ENCODE measurements around the gene SMURF1. TPM values are rescaled to one million over a fixed set of nuclear protein-coding genes. Genes with fewer than 3 reads are reported as not detected.
"Not testable (repeated sequence)": the region's sequence is repeated elsewhere in the genome, so short reads cannot be mapped to it uniquely, and the experiment has no call there.

Gene SMURF1
- polyA plus RNA-seq, 4 donors: 6.3 to 14.8 (median 8.5) TPM

DNA sequence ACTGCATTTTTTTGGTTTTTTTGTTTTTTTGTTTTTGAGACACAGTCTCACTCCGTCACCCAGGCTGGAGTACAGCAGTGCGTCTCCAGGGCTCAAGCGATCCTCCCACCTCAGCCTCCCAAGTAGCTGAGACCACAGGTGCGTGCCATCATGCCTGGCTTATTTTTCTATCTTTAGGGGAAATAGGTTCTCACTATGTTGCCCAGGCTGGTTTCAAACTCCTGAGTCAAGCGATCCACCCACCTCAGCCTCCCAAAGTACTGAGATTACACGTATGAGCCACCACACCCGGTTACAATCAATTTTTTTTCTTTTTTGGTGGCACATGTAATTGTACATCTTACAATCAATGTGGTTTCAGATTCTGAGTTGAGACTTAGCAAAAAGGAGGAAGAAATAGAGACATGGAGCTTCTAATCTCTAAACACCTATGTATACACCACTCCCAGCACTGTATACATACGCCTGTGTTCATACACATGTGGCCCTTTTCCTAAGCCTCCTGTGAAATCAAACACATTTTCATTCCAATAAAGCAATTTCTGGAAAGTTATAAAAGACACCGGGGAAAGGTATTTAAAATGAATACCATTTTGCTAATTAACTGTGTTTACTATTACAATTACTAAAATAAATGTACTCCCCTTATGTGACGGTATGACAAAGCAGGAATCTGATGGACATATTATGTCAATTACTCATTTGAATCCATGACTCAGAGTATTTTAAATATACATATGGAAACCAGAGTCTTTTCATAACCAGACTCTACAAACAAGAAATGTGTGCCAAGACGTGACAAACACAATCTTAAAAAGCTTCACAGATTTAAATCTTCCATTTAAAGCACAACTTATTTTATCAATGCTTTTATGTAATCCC is 40.9 kb downstream of the SMURF1 start:
- Histone ChIP-seq H3K27me3 (ENCODE audit: control insufficient read depth in 3 of 3, insufficient read depth in 3 of 3, low read length in 3 of 3) (no peaks in the 10 kb centered on the region), H3K27ac (ENCODE audit: low read depth in 1 of 3, low read length in 2 of 3) (peak overlapping the region in 1 of 3 donors; percentile 3), H3K9me3 (ENCODE audit: control insufficient read depth in 2 of 2, insufficient read depth in 1 of 2, low read depth in 1 of 2, low read length in 1 of 2) (peaks cover 0 to 9% of the 10 kb centered on the region in 2 donors), H3K4me3 (ENCODE audit: low read depth in 1 of 3, low read length in 3 of 3) (no peak overlapping the region), H3K36me3 (ENCODE audit: control insufficient read depth in 3 of 3, insufficient read depth in 2 of 3, low read depth in 1 of 3, low read length in 3 of 3) (peaks cover 0 to 2% (median 0%) of the 10 kb centered on the region in 3 donors), H3K4me1 (ENCODE audit: control insufficient read depth in 3 of 3, insufficient read depth in 2 of 3, low read depth in 1 of 3, low read length in 2 of 3) (peaks cover 0 to 9% (median 0%) of the 10 kb centered on the region in 3 donors)
- 78 to 80% (median 79%) methylated on average over 11 of the region's 11 CpGs for WGBS, 3 donors
- FAIRE-seq (no peak), DNase-seq (no peak)

DNA sequence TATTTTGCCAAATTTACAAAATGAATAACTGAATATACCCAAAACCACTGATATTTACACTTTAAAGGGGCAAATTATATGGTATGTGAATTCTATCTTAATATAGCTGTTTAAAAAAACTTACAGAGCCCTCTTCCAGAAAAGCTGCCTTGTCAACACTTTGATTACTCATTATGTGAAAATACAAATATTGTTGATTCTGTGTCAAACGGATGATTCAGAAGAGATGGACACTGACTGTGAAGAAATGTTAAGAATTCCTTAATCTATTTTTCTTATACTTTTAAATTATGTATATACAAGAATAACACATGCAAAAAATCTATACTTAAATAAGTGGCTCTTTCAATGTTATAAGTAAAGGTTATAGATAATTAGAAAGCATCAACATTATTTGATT is 41.5 kb downstream of the SMURF1 start:
- H3K9me3 ChIP-seq (ENCODE audit: control insufficient read depth in 2 of 2, insufficient read depth in 1 of 2, low read depth in 1 of 2, low read length in 1 of 2): peaks cover 0 to 10% of the 10 kb centered on the region in 2 donors
- peaks cover 0 to 2% (median 0%) of the 10 kb centered on the region in 3 donors for H3K36me3 ChIP-seq (ENCODE audit: control insufficient read depth in 3 of 3, insufficient read depth in 2 of 3, low read depth in 1 of 3, low read length in 3 of 3)
- WGBS, 3 donors: 70 to 82% (median 71%) methylated on average over 1 of the region's 1 CpG
- no peak overlapping the region for H3K4me3 ChIP-seq (ENCODE audit: low read depth in 1 of 3, low read length in 3 of 3)
- no peak overlapping the region for H3K27ac ChIP-seq (ENCODE audit: low read depth in 1 of 3, low read length in 2 of 3)
- H3K4me1 ChIP-seq (ENCODE audit: control insufficient read depth in 3 of 3, insufficient read depth in 2 of 3, low read depth in 1 of 3, low read length in 2 of 3): peaks cover 0 to 9% (median 0%) of the 10 kb centered on the region in 3 donors
- no peak for FAIRE-seq
- H3K27me3 ChIP-seq (ENCODE audit: control insufficient read depth in 3 of 3, insufficient read depth in 3 of 3, low read length in 3 of 3): no peaks in the 10 kb centered on the region
- no peak for DNase-seq

- not testable (repeated sequence) for H3K4me3 ChIP-seq (ENCODE audit: low read depth in 1 of 3, low read length in 3 of 3); H3K27ac ChIP-seq (ENCODE audit: low read depth in 1 of 3, low read length in 2 of 3); H3K27me3 ChIP-seq (ENCODE audit: control insufficient read depth in 3 of 3, insufficient read depth in 3 of 3, low read length in 3 of 3); DNase-seq; H3K36me3 ChIP-seq (ENCODE audit: control insufficient read depth in 3 of 3, insufficient read depth in 2 of 3, low read depth in 1 of 3, low read length in 3 of 3); FAIRE-seq; H3K4me1 ChIP-seq (ENCODE audit: control insufficient read depth in 3 of 3, insufficient read depth in 2 of 3, low read depth in 1 of 3, low read length in 2 of 3)
- 88 to 92% (median 89%) methylated on average over 13 of the region's 13 CpGs for whole genome bisulfite sequencing, 3 donors
- peaks cover 0 to 14% of the 10 kb centered on the region in 2 donors for H3K9me3 ChIP-seq (ENCODE audit: control insufficient read depth in 2 of 2, insufficient read depth in 1 of 2, low read depth in 1 of 2, low read length in 1 of 2)
These were observed 42.4 kb downstream of the SMURF1 start for GRCh38 chr7:99101516-99101915.

DNA sequence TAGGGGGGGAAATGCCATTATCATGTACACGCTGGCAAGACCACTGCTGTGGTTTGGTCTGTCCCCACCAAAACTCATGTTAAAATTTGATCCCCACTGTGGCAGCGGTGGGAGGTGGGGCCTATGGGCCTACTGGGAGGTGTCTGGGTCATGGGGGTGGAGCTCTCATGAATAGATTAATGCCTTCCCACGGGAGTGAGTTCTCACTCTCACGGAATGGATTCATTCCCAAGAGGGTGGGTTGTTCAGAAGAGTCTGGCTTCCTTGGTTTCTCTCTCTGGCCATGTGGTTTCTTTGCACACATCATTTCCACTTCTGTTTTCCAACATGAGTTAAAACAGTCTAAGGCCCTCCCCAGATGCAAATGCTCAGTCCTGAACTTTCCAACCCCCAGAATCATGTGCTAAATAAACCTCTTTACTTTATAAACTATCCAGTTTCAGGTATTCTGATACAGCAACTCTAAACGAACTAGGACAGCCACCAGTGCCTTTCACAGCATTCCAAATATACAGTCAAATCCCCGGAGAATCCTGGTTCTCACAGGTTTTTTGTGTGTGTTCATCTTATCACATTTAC is 44.3 kb downstream of the SMURF1 start:
- Histone ChIP-seq H3K4me1 (ENCODE audit: control insufficient read depth in 3 of 3, insufficient read depth in 2 of 3, low read depth in 1 of 3, low read length in 2 of 3) (peaks cover 0 to 6% (median 0%) of the 10 kb centered on the region in 3 donors), H3K4me3 (ENCODE audit: low read depth in 1 of 3, low read length in 3 of 3) (no peak overlapping the region), H3K36me3 (ENCODE audit: control insufficient read depth in 3 of 3, insufficient read depth in 2 of 3, low read depth in 1 of 3, low read length in 3 of 3) (peaks cover 0 to 3% (median 0%) of the 10 kb centered on the region in 3 donors), H3K27ac (ENCODE audit: low read depth in 1 of 3, low read length in 2 of 3) (peak overlapping the region; percentile 1 to 70 (median 25)), H3K27me3 (ENCODE audit: control insufficient read depth in 3 of 3, insufficient read depth in 3 of 3, low read length in 3 of 3) (no peaks in the 10 kb centered on the region), H3K9me3 (ENCODE audit: control insufficient read depth in 2 of 2, insufficient read depth in 1 of 2, low read depth in 1 of 2, low read length in 1 of 2) (peaks cover 0 to 14% of the 10 kb centered on the region in 2 donors)
- WGBS, 3 donors: 75 to 79% (median 77%) methylated on average over 6 of the region's 6 CpGs
- DNase-seq (no peak), FAIRE-seq (no peak)

- FAIRE-seq (no peak), DNase-seq (peak; percentile 79 to 88)
- peak overlapping the region; percentile 1 to 70 (median 25) for H3K27ac ChIP-seq (ENCODE audit: low read depth in 1 of 3, low read length in 2 of 3)
- no peak overlapping the region for H3K4me3 ChIP-seq (ENCODE audit: low read depth in 1 of 3, low read length in 3 of 3)
- WGBS, 3 donors: 25 to 47% (median 47%) methylated on average over 6 of the region's 6 CpGs
- H3K9me3 ChIP-seq (ENCODE audit: control insufficient read depth in 2 of 2, insufficient read depth in 1 of 2, low read depth in 1 of 2, low read length in 1 of 2): peaks cover 0 to 14% of the 10 kb centered on the region in 2 donors
- H3K4me1 ChIP-seq (ENCODE audit: control insufficient read depth in 3 of 3, insufficient read depth in 2 of 3, low read depth in 1 of 3, low read length in 2 of 3): peaks cover 0 to 6% (median 0%) of the 10 kb centered on the region in 3 donors
- no peaks in the 10 kb centered on the region for H3K27me3 ChIP-seq (ENCODE audit: control insufficient read depth in 3 of 3, insufficient read depth in 3 of 3, low read length in 3 of 3)
- H3K36me3 ChIP-seq (ENCODE audit: control insufficient read depth in 3 of 3, insufficient read depth in 2 of 3, low read depth in 1 of 3, low read length in 3 of 3): peaks cover 0 to 3% (median 0%) of the 10 kb centered on the region in 3 donors
These were observed 44.9 kb downstream of the SMURF1 start for GRCh38 chr7:99098824-99099498.

DNA sequence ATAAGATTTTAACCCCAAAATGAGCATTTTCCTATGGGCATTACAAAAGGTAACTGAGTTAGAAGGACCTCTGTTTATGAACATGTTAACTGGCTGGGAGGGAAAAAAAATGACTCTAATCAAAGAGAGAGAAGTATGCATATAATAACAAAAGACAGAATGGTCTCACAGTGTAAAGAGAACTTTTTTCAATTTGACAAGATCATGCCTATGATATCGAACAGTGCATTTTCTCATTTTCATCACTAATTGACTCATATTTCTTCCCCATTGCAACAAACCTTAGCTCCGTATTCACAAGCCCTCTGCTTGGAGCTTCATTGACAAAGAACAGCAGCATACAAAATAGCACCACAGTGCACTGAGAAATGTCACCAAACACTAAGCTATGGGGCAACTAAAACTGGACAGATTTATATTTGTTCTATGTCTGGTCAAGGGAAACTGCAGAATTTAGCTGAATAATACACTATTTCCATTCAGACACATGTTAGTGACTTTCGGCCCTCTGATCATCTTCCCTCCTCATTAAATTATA is 45.6 kb downstream of the SMURF1 start:
- H3K27ac ChIP-seq (ENCODE audit: low read depth in 1 of 3, low read length in 2 of 3): peak overlapping the region in 1 of 3 donors; percentile 38

GRCh38 chr7:99097730-99098129 is 46.2 kb downstream of the SMURF1 start:
- 85 to 88% (median 87%) methylated on average over 2 of the region's 2 CpGs for WGBS, 3 donors
- H3K4me1 ChIP-seq (ENCODE audit: control insufficient read depth in 3 of 3, insufficient read depth in 2 of 3, low read depth in 1 of 3, low read length in 2 of 3): peaks cover 0 to 6% (median 0%) of the 10 kb centered on the region in 3 donors
- H3K9me3 ChIP-seq (ENCODE audit: control insufficient read depth in 2 of 2, insufficient read depth in 1 of 2, low read depth in 1 of 2, low read length in 1 of 2): peaks cover 0 to 14% of the 10 kb centered on the region in 2 donors
- DNase-seq: no peak
- no peak for FAIRE-seq
- H3K27ac ChIP-seq (ENCODE audit: low read depth in 1 of 3, low read length in 2 of 3): no peak overlapping the region
- H3K27me3 ChIP-seq (ENCODE audit: control insufficient read depth in 3 of 3, insufficient read depth in 3 of 3, low read length in 3 of 3): no peaks in the 10 kb centered on the region
- H3K36me3 ChIP-seq (ENCODE audit: control insufficient read depth in 3 of 3, insufficient read depth in 2 of 3, low read depth in 1 of 3, low read length in 3 of 3): peaks cover 0 to 3% (median 0%) of the 10 kb centered on the region in 3 donors
- H3K4me3 ChIP-seq (ENCODE audit: low read depth in 1 of 3, low read length in 3 of 3): no peak overlapping the region

More for the DNA sequence above, 45.6 kb downstream of the SMURF1 start:
- Histone ChIP-seq H3K9me3 (ENCODE audit: control insufficient read depth in 2 of 2, insufficient read depth in 1 of 2, low read depth in 1 of 2, low read length in 1 of 2) (peaks cover 0 to 14% of the 10 kb centered on the region in 2 donors), H3K36me3 (ENCODE audit: control insufficient read depth in 3 of 3, insufficient read depth in 2 of 3, low read depth in 1 of 3, low read length in 3 of 3) (peaks cover 0 to 3% (median 0%) of the 10 kb centered on the region in 3 donors), H3K27me3 (ENCODE audit: control insufficient read depth in 3 of 3, insufficient read depth in 3 of 3, low read length in 3 of 3) (no peaks in the 10 kb centered on the region), H3K4me1 (ENCODE audit: control insufficient read depth in 3 of 3, insufficient read depth in 2 of 3, low read depth in 1 of 3, low read length in 2 of 3) (peaks cover 0 to 6% (median 0%) of the 10 kb centered on the region in 3 donors), H3K4me3 (ENCODE audit: low read depth in 1 of 3, low read length in 3 of 3) (no peak overlapping the region)
- 62 to 75% (median 64%) methylated on average over 3 of the region's 3 CpGs for WGBS, 3 donors
- DNase-seq (no peak), FAIRE-seq (no peak)
